K562 (cell line): ENCODE data around the gene ZNF358. TPM values are rescaled to one million over a fixed set of nuclear protein-coding genes. Genes with fewer than 3 reads are reported as not detected.
A peak's percentile ranks its signal among the peaks of the same experiment; 100 is the strongest.

Source experiments
- ATF1 ChIP-seq, 2 experiments: fragments of 450-650 bp in 1 of 2; IDR thresholded peaks; 2 replicates each; pipeline ENCODE4 v1.6.1; 2016; ENCODE audit warnings: missing compliant biosample characterization in 1 of 2, missing genetic modification characterization in 1 of 2
- CBFA2T3 ChIP-seq: fragments of 450-650 bp; IDR thresholded peaks from 2 replicates; pipeline ENCODE4 v1.6.1; 2017
- CREM ChIP-seq: IDR thresholded peaks from 2 replicates; pipeline ENCODE4 v1.6.1; 2014; ENCODE audit warnings: antibody characterized with exemption, low read depth
- DNMT1 ChIP-seq: fragments of 450-650 bp; IDR thresholded peaks from 2 replicates; pipeline ENCODE4 v1.6.1; 2016; ENCODE audit warnings: antibody characterized with exemption, mild to moderate bottlenecking
- DPF2 ChIP-seq: fragments of 450-650 bp; IDR thresholded peaks from 2 replicates; pipeline ENCODE4 v1.6.1; 2016
- HNRNPL ChIP-seq: fragments of 200-400 bp; formaldehyde crosslinking; IDR thresholded peaks from 2 replicates; pipeline ENCODE4 v1.6.1; 2017; ENCODE audit warnings: low read depth, mild to moderate bottlenecking, low read length
- MEF2D ChIP-seq: conservative IDR thresholded peaks from 2 replicates; pipeline ENCODE4 v1.6.1; 2016; ENCODE audit warnings: low read depth, missing genetic modification characterization, missing compliant biosample characterization
- NR2F6 ChIP-seq: fragments of 450-650 bp; formaldehyde crosslinking; IDR thresholded peaks from 2 replicates; pipeline ENCODE4 v1.4.0; 2020; ENCODE audit warnings: mild to moderate bottlenecking
- POLR2G ChIP-seq: fragments of 200-400 bp; formaldehyde crosslinking; IDR thresholded peaks from 2 replicates; pipeline ENCODE4 v1.6.1; 2017; ENCODE audit warnings: low read depth, mild to moderate bottlenecking, antibody characterized with exemption, low read length, moderate library complexity
- ZNF408 ChIP-seq: fragments of 250-450 bp; sonication (Bioruptor Pico); IDR thresholded peaks from 2 replicates; pipeline ENCODE4 v1.4.0; 2020; ENCODE audit warnings: low read depth, mild to moderate bottlenecking, moderate library complexity
- ZNF57 ChIP-seq: fragments of 450-650 bp; formaldehyde crosslinking; IDR thresholded peaks from 2 replicates; pipeline ENCODE4 v1.4.0; 2020; ENCODE audit warnings: mild to moderate bottlenecking, moderate library complexity
- polyA plus RNA-seq, 8 experiments: library from polyadenylated mRNA; depleted of rRNA in 4 of 8; stranded (reverse) in 5 of 8; unstranded in 3 of 8; fragments of >200 nt; fragmentation: Nextera tagmentation in 2 of 8; fragmentation: Illumina TruSeq in 1 of 8; extraction: Ambion mirVana in 2 of 8; extraction: Trizol in 1 of 8; gene quantifications; 2 replicates each; pipeline versions ENCODE4 v1.2.1 to v1.2.3, GENCODE V29; 2011 to 2014; ENCODE audit warnings: inconsistent platforms in 1 of 8, missing spikeins in 1 of 8
- total RNA-seq, 7 experiments: library from RNA; depleted of rRNA in 6 of 7; stranded (reverse); fragments of >200 nt in 6 of 7; fragmentation: Illumina TruSeq in 2 of 7; extraction: Trizol in 2 of 7; gene quantifications; 2 replicates each; pipeline versions ENCODE4 v1.2.1 to v1.2.3, GENCODE V29; 2011 to 2021; ENCODE audit warnings: low replicate concordance in 1 of 7
- TF ChIP-seq, protein P1 (sequence below): fragments of 450-650 bp; IDR thresholded peaks from 2 replicates; pipeline ENCODE4 v1.6.1; 2018; ENCODE audit not compliant: partially characterized antibody
- TF ChIP-seq, protein P2 (sequence below): fragments of 200-400 bp; formaldehyde crosslinking; IDR thresholded peaks from 2 replicates; pipeline ENCODE4 v1.6.1; 2017; ENCODE audit warnings: mild to moderate bottlenecking, low read depth, low read length, moderate library complexity
- TF ChIP-seq, protein P3 (sequence below): fragments of 450-650 bp; formaldehyde crosslinking; IDR thresholded peaks from 2 replicates; pipeline ENCODE4 v1.4.0; 2022; ENCODE audit warnings: missing genetic modification characterization
- TF ChIP-seq, protein P4 (sequence below): fragments of 200-800 bp; sonication (Bioruptor generic); IDR thresholded peaks from 2 replicates; pipeline ENCODE4 v1.6.1; 2017; ENCODE audit warnings: missing genetic modification characterization, missing compliant biosample characterization
- TF ChIP-seq, protein P5 (sequence below), 2 experiments: fragments of 200-800 bp in 1 of 2; sonication (Bioruptor generic) in 1 of 2; sonication (generic) in 1 of 2; formaldehyde crosslinking in 1 of 2; IDR thresholded peaks in 1 of 2; conservative IDR thresholded peaks in 1 of 2; 2 replicates each; pipeline versions ENCODE4 v1.5.0 to v1.6.1; 2016 to 2020; ENCODE audit warnings: missing compliant biosample characterization in 1 of 2, missing genetic modification characterization in 1 of 2, missing genetic modification reagents in 1 of 2

ZNF358 gene
- total and polyA plus RNA-seq, 9 of the 15 experiments (the other 6 are each of a cell fraction or from before 2014, with no cell fraction given): 0.04 to 17.2 (median 4.9) TPM

DNA sequence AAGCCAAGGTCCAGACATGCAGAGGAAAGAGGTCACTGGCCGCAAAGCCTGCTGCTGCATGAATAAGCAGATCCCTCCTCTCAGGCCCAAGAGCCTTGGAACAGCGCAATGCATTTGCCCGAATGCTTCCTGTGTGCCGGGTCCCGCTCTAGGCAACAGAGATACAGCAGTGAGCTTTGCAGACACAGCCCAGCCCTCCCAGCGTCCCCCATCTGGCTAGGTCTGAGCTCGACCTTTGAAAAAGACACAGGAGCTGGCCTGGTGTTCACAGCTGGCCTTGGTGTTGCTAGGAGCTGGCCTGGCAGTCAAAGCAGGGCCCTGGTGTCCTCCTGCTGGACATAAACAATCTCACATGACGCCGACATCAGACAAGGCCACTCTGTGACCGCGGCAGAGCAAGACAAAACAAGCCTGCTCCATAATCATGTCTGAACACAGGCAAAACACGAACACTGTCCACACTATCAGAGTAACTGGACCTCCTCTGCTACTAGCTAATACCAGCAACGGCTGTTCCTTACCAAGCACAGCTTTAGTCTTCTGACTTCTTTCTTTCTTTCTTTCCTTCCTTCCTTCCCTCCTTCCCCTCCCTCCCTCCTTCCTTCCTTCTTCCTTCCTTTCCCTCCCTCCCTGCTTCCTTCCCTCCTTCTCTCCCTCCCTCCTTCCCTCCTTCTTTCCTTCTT lies 21.3 kb upstream of the ZNF358 start (continued):
- TF ChIP-seq, protein P1, sequence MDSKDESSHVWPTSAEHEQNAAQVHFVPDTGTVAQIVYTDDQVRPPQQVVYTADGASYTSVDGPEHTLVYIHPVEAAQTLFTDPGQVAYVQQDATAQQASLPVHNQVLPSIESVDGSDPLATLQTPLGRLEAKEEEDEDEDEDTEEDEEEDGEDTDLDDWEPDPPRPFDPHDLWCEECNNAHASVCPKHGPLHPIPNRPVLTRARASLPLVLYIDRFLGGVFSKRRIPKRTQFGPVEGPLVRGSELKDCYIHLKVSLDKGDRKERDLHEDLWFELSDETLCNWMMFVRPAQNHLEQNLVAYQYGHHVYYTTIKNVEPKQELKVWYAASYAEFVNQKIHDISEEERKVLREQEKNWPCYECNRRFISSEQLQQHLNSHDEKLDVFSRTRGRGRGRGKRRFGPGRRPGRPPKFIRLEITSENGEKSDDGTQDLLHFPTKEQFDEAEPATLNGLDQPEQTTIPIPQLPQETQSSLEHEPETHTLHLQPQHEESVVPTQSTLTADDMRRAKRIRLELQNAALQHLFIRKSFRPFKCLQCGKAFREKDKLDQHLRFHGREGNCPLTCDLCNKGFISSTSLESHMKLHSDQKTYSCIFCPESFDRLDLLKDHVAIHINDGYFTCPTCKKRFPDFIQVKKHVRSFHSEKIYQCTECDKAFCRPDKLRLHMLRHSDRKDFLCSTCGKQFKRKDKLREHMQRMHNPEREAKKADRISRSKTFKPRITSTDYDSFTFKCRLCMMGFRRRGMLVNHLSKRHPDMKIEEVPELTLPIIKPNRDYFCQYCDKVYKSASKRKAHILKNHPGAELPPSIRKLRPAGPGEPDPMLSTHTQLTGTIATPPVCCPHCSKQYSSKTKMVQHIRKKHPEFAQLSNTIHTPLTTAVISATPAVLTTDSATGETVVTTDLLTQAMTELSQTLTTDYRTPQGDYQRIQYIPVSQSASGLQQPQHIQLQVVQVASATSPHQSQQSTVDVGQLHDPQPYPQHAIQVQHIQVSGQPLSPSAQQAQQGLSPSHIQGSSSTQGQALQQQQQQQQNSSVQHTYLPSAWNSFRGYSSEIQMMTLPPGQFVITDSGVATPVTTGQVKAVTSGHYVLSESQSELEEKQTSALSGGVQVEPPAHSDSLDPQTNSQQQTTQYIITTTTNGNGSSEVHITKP: no peak
- TF ChIP-seq HNRNPL (no peak), CBFA2T3 (peak; percentile 64), POLR2G (peak; percentile 49), ATF1 (CRISPR knock-in tag; IDR thresholded peaks at IDR 0.05) (no peak), ATF1 (tag; IDR thresholded peaks at IDR 0.05) (peak; percentile 66), MEF2D (0 out of 2 replicates have a peak, but pooled peaks have one; percentile 38), DNMT1 (peak; percentile 29; the same call in 1 of the 2 replicates), DPF2 (peak; percentile 46; the same call in 1 of the 2 replicates), NR2F6 (CRISPR knock-in tag) (no peak), CREM (peak; percentile 61), ZNF57 (CRISPR knock-in tag) (no peak), ZNF408 (CRISPR knock-in tag) (no peak)
- TF ChIP-seq, protein P2, sequence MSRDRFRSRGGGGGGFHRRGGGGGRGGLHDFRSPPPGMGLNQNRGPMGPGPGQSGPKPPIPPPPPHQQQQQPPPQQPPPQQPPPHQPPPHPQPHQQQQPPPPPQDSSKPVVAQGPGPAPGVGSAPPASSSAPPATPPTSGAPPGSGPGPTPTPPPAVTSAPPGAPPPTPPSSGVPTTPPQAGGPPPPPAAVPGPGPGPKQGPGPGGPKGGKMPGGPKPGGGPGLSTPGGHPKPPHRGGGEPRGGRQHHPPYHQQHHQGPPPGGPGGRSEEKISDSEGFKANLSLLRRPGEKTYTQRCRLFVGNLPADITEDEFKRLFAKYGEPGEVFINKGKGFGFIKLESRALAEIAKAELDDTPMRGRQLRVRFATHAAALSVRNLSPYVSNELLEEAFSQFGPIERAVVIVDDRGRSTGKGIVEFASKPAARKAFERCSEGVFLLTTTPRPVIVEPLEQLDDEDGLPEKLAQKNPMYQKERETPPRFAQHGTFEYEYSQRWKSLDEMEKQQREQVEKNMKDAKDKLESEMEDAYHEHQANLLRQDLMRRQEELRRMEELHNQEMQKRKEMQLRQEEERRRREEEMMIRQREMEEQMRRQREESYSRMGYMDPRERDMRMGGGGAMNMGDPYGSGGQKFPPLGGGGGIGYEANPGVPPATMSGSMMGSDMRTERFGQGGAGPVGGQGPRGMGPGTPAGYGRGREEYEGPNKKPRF: no peak
- TF ChIP-seq, protein P3, sequence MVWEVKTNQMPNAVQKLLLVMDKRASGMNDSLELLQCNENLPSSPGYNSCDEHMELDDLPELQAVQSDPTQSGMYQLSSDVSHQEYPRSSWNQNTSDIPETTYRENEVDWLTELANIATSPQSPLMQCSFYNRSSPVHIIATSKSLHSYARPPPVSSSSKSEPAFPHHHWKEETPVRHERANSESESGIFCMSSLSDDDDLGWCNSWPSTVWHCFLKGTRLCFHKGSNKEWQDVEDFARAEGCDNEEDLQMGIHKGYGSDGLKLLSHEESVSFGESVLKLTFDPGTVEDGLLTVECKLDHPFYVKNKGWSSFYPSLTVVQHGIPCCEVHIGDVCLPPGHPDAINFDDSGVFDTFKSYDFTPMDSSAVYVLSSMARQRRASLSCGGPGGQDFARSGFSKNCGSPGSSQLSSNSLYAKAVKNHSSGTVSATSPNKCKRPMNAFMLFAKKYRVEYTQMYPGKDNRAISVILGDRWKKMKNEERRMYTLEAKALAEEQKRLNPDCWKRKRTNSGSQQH (CRISPR knock-in tag): peak; percentile 92
- TF ChIP-seq, protein P4, sequence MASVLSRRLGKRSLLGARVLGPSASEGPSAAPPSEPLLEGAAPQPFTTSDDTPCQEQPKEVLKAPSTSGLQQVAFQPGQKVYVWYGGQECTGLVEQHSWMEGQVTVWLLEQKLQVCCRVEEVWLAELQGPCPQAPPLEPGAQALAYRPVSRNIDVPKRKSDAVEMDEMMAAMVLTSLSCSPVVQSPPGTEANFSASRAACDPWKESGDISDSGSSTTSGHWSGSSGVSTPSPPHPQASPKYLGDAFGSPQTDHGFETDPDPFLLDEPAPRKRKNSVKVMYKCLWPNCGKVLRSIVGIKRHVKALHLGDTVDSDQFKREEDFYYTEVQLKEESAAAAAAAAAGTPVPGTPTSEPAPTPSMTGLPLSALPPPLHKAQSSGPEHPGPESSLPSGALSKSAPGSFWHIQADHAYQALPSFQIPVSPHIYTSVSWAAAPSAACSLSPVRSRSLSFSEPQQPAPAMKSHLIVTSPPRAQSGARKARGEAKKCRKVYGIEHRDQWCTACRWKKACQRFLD: peak; percentile 55; the same call in 1 of the 2 replicates
- TF ChIP-seq, protein P5, sequence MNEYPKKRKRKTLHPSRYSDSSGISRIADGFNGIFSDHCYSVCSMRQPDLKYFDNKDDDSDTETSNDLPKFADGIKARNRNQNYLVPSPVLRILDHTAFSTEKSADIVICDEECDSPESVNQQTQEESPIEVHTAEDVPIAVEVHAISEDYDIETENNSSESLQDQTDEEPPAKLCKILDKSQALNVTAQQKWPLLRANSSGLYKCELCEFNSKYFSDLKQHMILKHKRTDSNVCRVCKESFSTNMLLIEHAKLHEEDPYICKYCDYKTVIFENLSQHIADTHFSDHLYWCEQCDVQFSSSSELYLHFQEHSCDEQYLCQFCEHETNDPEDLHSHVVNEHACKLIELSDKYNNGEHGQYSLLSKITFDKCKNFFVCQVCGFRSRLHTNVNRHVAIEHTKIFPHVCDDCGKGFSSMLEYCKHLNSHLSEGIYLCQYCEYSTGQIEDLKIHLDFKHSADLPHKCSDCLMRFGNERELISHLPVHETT (CRISPR knock-in tag; conservative IDR thresholded peaks at IDR 0.05 in 1 of 2, IDR thresholded peaks at IDR 0.05 in 1 of 2): peak in 1 of 2 experiments; percentile 44; a peak in 1 of 4 replicates
